TTC549 (cell line): ENCODE data around the gene GSTM1.

Source experiments
- FAIRE-seq: peaks from 2 replicates; lab custom pipeline; 2012; peaks lifted over from hg19 to GRCh38; lab: Jason Lieb, UNC

The GSTM1 gene

GRCh38 chr1:109730666-109731065 lies 43.0 kb downstream of the GSTM1 start:
- FAIRE-seq: no peak

GRCh38 chr1:109732390-109732881 lies 44.8 kb downstream of the GSTM1 start:
- FAIRE-seq: no peak

- no peak for FAIRE-seq
These were observed 45.7 kb downstream of the GSTM1 start for GRCh38 chr1:109733236-109733870.

GRCh38 chr1:109739738-109740614 lies 52.4 kb downstream of the GSTM1 start:
- no peak for FAIRE-seq

GRCh38 chr1:109740615-109741373 lies 53.2 kb downstream of the GSTM1 start, which contains the start of gene GSTM3:
Gene GSTM3, minus strand, starts transcription at chr1:109741038. Its CDS starts 751 bp downstream, at chr1:109740287.
- no peak for FAIRE-seq
